NCI-H345 (cell line): ENCODE measurements around the gene GLG1.
"Not testable (repeated sequence)": the region's sequence is repeated elsewhere in the genome, so short reads cannot be mapped to it uniquely, and the experiment has no call there.

Source experiments
- DNase-seq: peaks from one replicate; lab custom pipeline; 2025; lab: John Stamatoyannopoulos, UW

Gene GLG1

GRCh38 chr16:74537746-74538145, 69.2 kb downstream of the GLG1 start:
- DNase-seq = not testable (repeated sequence)

GRCh38 chr16:74534650-74535049, 72.3 kb downstream of the GLG1 start:
- DNase-seq = not testable (repeated sequence)

GRCh38 chr16:74524926-74525325, 82.0 kb downstream of the GLG1 start:
- no peak for DNase-seq

DNA sequence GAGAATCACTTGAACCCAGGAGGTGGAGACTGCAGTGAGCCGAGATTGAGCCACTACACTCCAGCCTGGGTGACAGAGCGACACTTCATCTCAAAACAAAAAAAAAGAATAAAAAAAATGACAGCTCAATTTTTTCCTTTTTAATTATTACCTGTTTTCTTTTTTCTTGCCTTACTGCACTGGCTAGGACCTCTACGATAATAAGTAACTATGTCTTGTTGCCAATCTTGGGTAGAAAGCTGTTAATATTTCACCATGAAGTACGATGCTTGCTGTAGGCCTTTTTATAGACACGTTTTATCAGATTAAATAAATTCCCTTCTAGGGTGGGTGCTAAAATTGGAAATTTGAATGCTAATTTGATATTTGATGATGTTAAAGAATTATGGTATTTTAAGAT, 82.8 kb downstream of the GLG1 start:
- DNase-seq = no peak

- DNase-seq = not testable (repeated sequence)
These were observed 83.2 kb downstream of the GLG1 start for GRCh38 chr16:74523706-74524105.

- no peak for DNase-seq
These were observed 84.8 kb downstream of the GLG1 start for GRCh38 chr16:74522160-74522559.

GRCh38 chr16:74521691-74522090, 85.2 kb downstream of the GLG1 start:
- no peak for DNase-seq

DNA sequence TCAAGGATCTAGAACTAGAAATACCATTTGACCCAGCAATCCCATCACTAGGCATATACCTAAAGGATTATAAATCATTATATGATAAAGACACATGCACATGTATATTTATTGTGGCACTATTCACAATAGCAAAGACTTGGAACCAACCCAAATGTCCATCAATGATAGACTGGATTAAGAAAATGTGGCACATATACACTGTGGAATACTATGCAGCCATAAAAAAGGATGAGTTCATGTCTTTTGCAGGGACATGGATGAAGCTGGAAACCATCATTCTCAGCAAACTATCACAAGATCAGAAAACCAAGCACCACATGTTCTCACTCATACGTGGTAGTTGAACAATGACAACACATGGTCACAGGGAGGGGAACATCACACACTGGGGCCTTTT, 88.0 kb downstream of the GLG1 start:
- DNase-seq = not testable (repeated sequence)

DNA sequence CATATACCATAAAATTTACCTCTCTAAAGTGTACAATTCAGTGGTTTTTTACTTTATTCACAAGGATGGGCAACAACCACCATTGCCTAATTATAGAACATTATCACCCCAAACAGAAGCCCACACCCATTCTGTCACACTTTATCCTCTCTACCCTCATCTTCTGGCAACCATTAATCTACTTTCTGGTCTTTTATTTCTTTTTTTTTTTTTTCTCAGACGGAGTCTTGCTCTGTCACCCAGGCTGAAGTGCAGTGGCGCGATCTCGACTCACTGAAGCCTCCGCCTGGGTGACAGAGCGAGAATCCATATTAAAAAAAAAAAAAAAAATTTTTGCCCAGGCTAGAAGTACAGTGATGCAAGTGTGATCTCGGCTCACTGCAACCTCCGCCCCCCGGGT, 95.0 kb downstream of the GLG1 start:
- no peak for DNase-seq

DNA sequence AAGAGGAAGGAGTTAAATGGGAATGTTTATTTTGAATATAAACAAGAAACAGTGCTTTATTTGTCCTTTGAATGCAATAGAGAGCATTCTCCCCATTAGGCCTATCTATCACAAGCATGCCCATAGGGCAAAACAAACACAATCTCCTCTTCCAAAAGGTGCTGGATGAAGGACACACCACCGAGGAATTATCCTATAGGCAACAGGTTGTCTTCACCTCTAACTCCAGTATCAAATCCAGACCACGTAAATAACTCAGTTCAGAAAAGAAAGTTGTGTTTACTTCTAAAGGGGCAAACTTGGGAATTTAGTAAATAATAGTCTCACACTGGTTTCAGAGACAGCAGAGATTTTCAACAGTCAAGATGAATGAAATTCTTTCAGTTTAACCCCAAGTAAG, 101.9 kb downstream of the GLG1 start:
- no peak for DNase-seq

DNA sequence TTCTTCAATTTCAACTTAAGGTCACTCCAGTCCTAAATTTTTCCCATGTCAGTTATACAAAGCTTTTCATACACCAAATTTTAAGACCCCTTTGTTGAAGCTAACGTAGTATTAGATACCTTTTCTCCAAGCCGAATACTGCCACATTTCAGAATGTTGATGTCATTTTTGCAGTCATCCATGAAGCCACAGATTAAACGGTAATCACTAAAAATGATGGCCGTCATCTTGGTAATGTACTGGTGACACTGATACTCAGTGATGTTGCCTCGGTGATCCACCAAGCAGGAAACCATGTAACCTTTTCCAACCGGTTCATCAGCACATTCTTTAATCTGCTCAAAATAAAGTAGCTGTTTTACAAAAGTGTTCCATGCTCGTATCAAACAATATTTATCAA, 103.5 kb downstream of the GLG1 start:
- no peak for DNase-seq

DNA sequence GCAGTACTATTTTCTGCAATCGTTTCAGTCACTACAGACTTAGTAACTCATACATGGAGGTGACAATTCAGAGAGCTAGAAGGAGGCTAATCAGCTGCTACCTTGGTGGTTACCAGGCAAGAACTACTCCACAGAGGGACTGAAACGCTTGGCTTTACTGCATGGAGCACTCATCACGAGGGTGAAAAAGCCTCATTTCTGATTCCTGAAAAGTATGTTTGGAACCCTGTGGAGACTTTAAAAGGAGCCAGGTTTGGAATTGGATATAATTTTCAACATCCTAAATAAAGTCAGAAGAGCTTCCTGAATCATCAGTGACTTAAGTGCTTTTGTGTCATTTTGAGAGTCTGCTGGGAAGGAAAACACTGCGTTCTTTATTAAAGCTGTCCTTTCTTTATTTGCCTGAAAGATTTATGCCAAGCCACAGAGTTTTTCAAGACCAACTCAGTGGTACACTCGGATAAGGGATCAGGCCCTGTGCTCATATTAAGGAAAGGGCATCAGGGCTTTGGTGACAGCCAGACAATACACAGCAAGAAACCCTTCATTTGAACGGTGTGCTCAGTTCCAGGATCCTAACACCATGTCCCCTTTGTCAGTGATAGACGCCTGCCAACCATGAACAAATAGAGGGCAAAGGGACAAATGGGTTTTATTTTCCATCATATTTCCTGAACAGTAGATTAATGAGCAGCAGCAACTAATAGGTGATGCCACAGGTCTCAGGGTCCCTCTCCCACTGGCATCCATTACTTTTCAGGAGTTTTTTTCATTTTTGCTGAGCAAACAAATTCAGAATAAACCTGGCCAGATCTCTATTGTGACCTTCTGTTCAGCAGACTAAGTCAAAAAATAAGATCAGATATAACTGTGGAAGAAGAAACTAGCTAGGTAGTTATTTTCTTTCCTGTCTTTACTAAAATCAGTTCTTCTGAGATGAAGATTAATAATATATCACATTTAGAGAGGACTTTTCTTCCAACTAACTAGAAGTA, 105.1 kb downstream of the GLG1 start:
- DNase-seq = peak; percentile 2

DNA sequence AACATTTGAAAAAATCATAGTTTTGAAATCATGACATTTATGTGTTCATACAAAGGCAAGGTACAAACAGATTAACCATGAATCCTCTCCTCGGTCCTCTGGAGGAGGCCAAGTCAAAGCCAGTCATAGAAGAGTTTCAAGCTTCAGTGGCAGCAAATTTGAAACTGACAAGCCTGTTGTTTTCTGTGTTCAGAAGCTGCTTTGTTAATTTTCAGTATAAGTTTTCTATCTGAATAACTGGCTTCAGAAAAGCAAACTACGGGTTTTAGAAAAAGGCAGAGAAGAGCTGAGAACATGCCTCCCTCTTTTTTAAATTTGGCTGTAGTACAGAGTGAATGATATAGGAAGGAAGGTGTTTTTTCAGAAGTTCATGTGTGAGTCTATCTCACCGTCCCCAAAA, 106.0 kb downstream of the GLG1 start:
- DNase-seq = no peak

DNA sequence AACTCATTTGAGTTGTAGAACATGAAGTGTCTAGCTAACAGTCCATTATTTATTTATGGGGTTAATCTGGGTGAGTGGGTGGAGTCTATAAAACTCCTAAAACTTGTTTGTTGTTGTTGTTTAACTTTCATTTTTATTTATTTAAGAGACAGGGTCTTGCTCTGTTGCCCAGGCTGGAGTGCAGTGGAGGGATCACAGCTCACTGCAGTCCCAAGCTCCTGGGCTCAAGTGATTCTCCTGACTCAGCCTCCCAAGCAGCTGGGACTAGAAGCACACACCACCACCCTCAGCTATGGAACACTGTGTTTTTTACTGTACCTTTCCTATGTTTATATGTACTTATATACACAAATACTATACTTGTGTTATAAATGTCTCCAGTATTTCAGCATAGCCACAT, 107.8 kb downstream of the GLG1 start:
- DNase-seq = no peak

GRCh38 chr16:74497761-74498160, 109.2 kb downstream of the GLG1 start:
- no peak for DNase-seq

GRCh38 chr16:74496054-74496453, 110.9 kb downstream of the GLG1 start:
- DNase-seq = no peak

DNA sequence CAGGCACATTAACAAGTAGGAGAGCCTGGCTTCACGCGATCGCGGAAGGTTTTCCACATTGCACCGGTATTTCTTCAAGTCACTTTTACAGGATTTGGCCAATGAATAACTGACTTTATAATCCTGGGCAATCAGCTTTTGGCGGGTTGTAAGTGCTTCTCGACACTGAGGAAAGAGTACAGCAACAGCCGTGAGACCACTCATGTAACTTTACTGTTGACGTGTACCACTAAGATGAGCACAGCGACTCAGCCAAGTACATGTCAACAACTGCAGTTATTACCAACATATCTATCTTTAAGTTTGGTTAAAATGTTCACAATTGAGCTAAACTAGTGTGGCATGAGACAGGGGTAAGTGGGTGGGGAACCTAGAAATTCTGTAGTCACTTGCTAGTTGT, 113.9 kb downstream of the GLG1 start:
- DNase-seq = no peak

- DNase-seq = no peak
These were observed 119.0 kb downstream of the GLG1 start for GRCh38 chr16:74487634-74488495.

GRCh38 chr16:74485916-74486315, 121.0 kb downstream of the GLG1 start:
- no peak for DNase-seq

GRCh38 chr16:74480150-74481029, 126.5 kb downstream of the GLG1 start:
- no peak for DNase-seq

GRCh38 chr16:74477226-74477625, 129.7 kb downstream of the GLG1 start:
- DNase-seq = no peak

GRCh38 chr16:74474416-74474815, 132.5 kb downstream of the GLG1 start:
- no peak for DNase-seq
